Mesenchymal stem cell (in vitro differentiated cells and primary cell): ENCODE measurements around the gene MINDY3. TPM values are rescaled to one million over a fixed set of nuclear protein-coding genes. Genes with fewer than 3 reads are reported as not detected.

Source experiments
- DNase-seq: peaks from one replicate; pipeline ENCODE4 v3.0.0-alpha.2; 2013
- H2AFZ ChIP-seq: one replicate; pipeline ENCODE4 v1.6.1; 2013; ENCODE audit warnings: low read depth, mild to moderate bottlenecking, control low read depth, inconsistent platforms, low read length, moderate library complexity
- H2AK5ac ChIP-seq: 2 replicates; pipeline ENCODE4 v1.6.1; 2013; ENCODE audit warnings: low read length, moderate library complexity, mild to moderate bottlenecking, inconsistent platforms; ENCODE audit not compliant: severe bottlenecking
- H2BK120ac ChIP-seq: one replicate; pipeline ENCODE4 v1.6.1; 2013; ENCODE audit warnings: low read depth, mild to moderate bottlenecking, inconsistent platforms, low read length, moderate library complexity
- H2BK12ac ChIP-seq, 2 experiments: one replicate each; pipeline ENCODE4 v1.6.1; 2013; ENCODE audit warnings: inconsistent platforms in 2 of 2, low read length in 2 of 2, mild to moderate bottlenecking in 2 of 2, moderate library complexity in 2 of 2, control low read depth in 1 of 2
- H2BK15ac ChIP-seq: one replicate; pipeline ENCODE4 v1.6.1; 2013; ENCODE audit warnings: mild to moderate bottlenecking, low read depth, inconsistent platforms; ENCODE audit not compliant: poor library complexity, severe bottlenecking
- H2BK5ac ChIP-seq: 2 replicates; pipeline ENCODE4 v1.6.1; 2013; ENCODE audit warnings: low read depth, mild to moderate bottlenecking, low read length, control low read depth, inconsistent platforms; ENCODE audit not compliant: poor library complexity, severe bottlenecking
- H3K14ac ChIP-seq, 2 experiments: one replicate each; pipeline ENCODE4 v1.6.1; 2013; ENCODE audit warnings: inconsistent platforms in 2 of 2, low read length in 2 of 2, control low read depth in 1 of 2, mild to moderate bottlenecking in 1 of 2, moderate library complexity in 1 of 2
- H3K18ac ChIP-seq, 2 experiments: one replicate each; pipeline ENCODE4 v1.6.1; 2013; ENCODE audit warnings: inconsistent platforms in 2 of 2, low read length in 2 of 2, control low read depth in 1 of 2, low read depth in 1 of 2, mild to moderate bottlenecking in 1 of 2
- H3K23ac ChIP-seq, 2 experiments: one replicate each; pipeline ENCODE4 v1.6.1; 2013; ENCODE audit warnings: inconsistent platforms in 2 of 2, low read length in 2 of 2, mild to moderate bottlenecking in 2 of 2, moderate library complexity in 2 of 2, control low read depth in 1 of 2
- H3K27ac ChIP-seq: 2 replicates; pipeline ENCODE4 v1.5.1; 2013; ENCODE audit warnings: mild to moderate bottlenecking, moderate library complexity, low read length, control low read depth, inconsistent platforms; ENCODE audit not compliant: poor library complexity, severe bottlenecking
- H3K27me3 ChIP-seq, 2 experiments: 2 replicates each; pipeline versions ENCODE4 v1.6.1 to v1.7.0; 2013; ENCODE audit warnings: low read length in 2 of 2, mild to moderate bottlenecking in 2 of 2, moderate library complexity in 2 of 2, control low read depth in 1 of 2, inconsistent platforms in 1 of 2; ENCODE audit not compliant: control insufficient read depth in 1 of 2, insufficient read depth in 1 of 2
- H3K36me3 ChIP-seq, 2 experiments: 2 replicates each; pipeline versions ENCODE4 v1.6.1 to v1.7.0; 2013; ENCODE audit warnings: low read length in 2 of 2, control low read depth in 1 of 2, inconsistent platforms in 1 of 2, low read depth in 1 of 2, mild to moderate bottlenecking in 1 of 2; ENCODE audit not compliant: insufficient read depth in 2 of 2, control insufficient read depth in 1 of 2
- H3K4ac ChIP-seq, 2 experiments: one replicate each; pipeline ENCODE4 v1.6.1; 2013; ENCODE audit warnings: inconsistent platforms in 2 of 2, low read length in 2 of 2, mild to moderate bottlenecking in 2 of 2, moderate library complexity in 2 of 2, control low read depth in 1 of 2, low read depth in 1 of 2
- H3K4me1 ChIP-seq: 2 replicates; pipeline ENCODE4 v1.6.1; 2013; ENCODE audit warnings: low read depth, low read length, control low read depth; ENCODE audit not compliant: control insufficient read depth, insufficient read depth
- H3K4me2 ChIP-seq: 2 replicates; pipeline ENCODE4 v1.6.1; 2013; ENCODE audit warnings: low read length, mild to moderate bottlenecking, inconsistent platforms; ENCODE audit not compliant: poor library complexity, severe bottlenecking
- H3K4me3 ChIP-seq, 2 experiments: 2 replicates each; pipeline versions ENCODE4 v1.5.1 to v1.7.0; 2013; ENCODE audit warnings: low read length in 2 of 2, mild to moderate bottlenecking in 2 of 2, control low read depth in 1 of 2, low read depth in 1 of 2; ENCODE audit not compliant: insufficient read depth in 1 of 2
- H3K79me1 ChIP-seq: replicated peaks from 2 replicates; pipeline ENCODE4 v1.6.1; 2013; ENCODE audit warnings: mild to moderate bottlenecking, control low read depth, low read length, inconsistent platforms; ENCODE audit not compliant: poor library complexity, severe bottlenecking
- H3K9ac ChIP-seq: 2 replicates; pipeline ENCODE4 v1.7.0; 2013; ENCODE audit warnings: mild to moderate bottlenecking, low read length, moderate library complexity
- H3K9me3 ChIP-seq: 2 replicates; pipeline ENCODE4 v1.7.0; 2013; ENCODE audit warnings: mild to moderate bottlenecking, low read length; ENCODE audit not compliant: control insufficient read depth
- H4K8ac ChIP-seq: one replicate; pipeline ENCODE4 v1.6.1; 2013; ENCODE audit warnings: inconsistent platforms, mild to moderate bottlenecking, low read length, moderate library complexity
- H4K91ac ChIP-seq: one replicate; pipeline ENCODE4 v1.6.1; 2013; ENCODE audit warnings: mild to moderate bottlenecking, low read length, inconsistent platforms
- WGBS: methylation state at CpG from one replicate; pipeline ENCODE4 v1.1.7; 2013; ENCODE audit warnings: mixed read lengths; 5-methylcytosine and 5-hydroxymethylcytosine counted together
- polyA plus RNA-seq, 2 experiments: library from polyadenylated mRNA; stranded (reverse); fragments of 200-250 nt; gene quantifications; one replicate each; pipeline ENCODE4 v1.2.3, GENCODE V29; 2013

Gene MINDY3
- polyA plus RNA-seq (2013, experiment 1 of 2), result 18.6 TPM
- 20.8 TPM for polyA plus RNA-seq (2013, experiment 2 of 2)

DNA sequence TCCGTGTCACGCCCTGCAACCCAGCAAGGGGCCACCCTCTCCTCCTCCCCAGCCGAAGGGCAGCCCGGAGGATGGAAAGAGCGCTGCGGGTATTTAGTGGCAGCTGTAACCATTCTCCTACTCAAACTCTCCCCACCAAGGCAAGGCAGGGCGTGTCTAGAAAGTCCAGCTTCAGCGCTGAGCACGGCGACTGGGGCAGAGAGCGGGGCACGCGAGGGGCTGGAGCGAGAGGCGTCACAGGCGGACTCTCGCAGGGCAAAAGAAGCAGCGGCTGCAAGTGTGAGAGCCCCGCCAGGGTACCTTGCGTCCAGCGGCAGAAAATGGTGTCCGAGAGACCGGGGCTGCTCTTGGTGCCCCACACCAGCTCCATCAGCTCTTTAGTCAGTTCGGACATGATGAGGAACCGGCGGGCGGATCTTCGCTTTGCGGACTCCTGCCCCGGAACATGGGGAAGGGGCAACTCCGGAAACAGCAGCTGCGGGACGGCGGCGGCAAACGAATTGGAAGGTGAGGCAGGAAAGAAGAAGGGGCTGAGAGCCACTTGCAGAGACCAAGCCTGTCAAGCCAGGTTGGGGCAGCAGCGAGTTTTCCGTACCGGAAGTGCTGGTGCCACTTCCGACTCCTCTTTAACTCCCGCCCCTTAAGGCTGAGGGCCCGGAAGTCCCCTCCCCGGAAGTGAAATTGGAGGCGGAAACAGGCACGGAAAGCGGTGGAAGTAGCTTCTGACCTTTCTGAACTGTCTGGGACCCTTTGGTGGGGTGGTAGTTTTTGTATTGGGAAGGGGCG, at the start of gene MINDY3:
TSS of gene MINDY3 (minus strand) at position 602 of the 786 bp plus-strand sequence. CDS start at position 394, 208 bp downstream.
- Histone ChIP-seq H2BK12ac (no peak within 1 kb of the TSS), H2AFZ (peak within 1 kb of the TSS; percentile 85), H4K91ac (peak within 1 kb of the TSS; percentile 66), H4K8ac (peak within 1 kb of the TSS; percentile 100), H3K27ac (peak within 1 kb of the TSS; percentile 67), H3K23ac (peak within 1 kb of the TSS in 1 of 2 experiments; percentile 94), H3K79me1 (peaks cover 9% of the 10 kb centered on the region), H2BK15ac (peak within 1 kb of the TSS; percentile 44), H2BK120ac (no peak within 1 kb of the TSS), H3K27me3 (peaks cover 3 to 5% of the 10 kb centered on the region in 2 experiments), H3K4me1 (peaks cover 1% of the 10 kb centered on the region), H3K18ac (peak within 1 kb of the TSS; percentile 71 to 72), H2BK5ac (no peak within 1 kb of the TSS), H3K4ac (peak within 1 kb of the TSS; percentile 75 to 85), H3K14ac (peak within 1 kb of the TSS in 1 of 2 experiments; percentile 68), H3K4me3 (peak within 1 kb of the TSS; percentile 93 to 98), H3K9ac (peak within 1 kb of the TSS; percentile 92), H3K9me3 (no peaks in the 10 kb centered on the region), H2AK5ac (peak within 1 kb of the TSS; percentile 54), H3K4me2 (peak within 1 kb of the TSS; percentile 85), H3K36me3 (no peaks in the 10 kb centered on the region)
- WGBS, result under 1% methylated on average over 44 of the region's 47 CpGs
- DNase-seq, result peak; percentile 74

DNA sequence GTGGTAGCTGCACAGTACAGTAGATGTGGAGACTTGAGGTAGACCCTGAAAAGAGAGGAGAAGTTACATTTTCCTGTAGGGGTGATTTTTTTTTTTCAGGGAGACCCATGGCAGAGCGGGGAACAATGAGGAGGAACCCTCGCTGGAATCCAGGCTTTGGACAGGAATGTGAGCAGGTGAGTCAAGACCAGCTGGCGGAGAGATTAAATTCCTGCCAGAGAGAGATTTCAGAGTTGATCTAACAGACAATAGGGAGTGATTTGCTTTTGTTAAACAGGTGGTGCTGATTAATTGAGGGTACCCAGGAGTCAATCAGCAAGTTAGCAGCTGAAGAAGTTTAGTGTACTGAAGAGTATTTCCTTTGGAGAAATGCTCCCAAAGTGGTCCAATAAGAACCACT, 41.6 kb upstream of the MINDY3 start:
- Histone ChIP-seq H4K91ac (no peak overlapping the region), H3K4me2 (no peak overlapping the region), H3K9ac (no peak overlapping the region), H3K18ac (no peak overlapping the region), H3K27me3 (peaks cover 4 to 17% of the 10 kb centered on the region in 2 experiments), H2BK5ac (no peak overlapping the region), H3K4me3 (no peak overlapping the region), H2AK5ac (no peak overlapping the region), H3K9me3 (no peaks in the 10 kb centered on the region), H3K79me1 (no peaks in the 10 kb centered on the region), H2AFZ (no peak overlapping the region), H3K27ac (no peak overlapping the region), H2BK15ac (no peak overlapping the region), H2BK120ac (no peak overlapping the region), H3K14ac (no peak overlapping the region), H3K36me3 (no peaks in the 10 kb centered on the region), H3K4me1 (no peaks in the 10 kb centered on the region), H3K23ac (no peak overlapping the region), H4K8ac (no peak overlapping the region), H3K4ac (no peak overlapping the region), H2BK12ac (no peak overlapping the region)
- WGBS, result 49% methylated on average over 3 of the region's 3 CpGs
- DNase-seq, result no peak

DNA sequence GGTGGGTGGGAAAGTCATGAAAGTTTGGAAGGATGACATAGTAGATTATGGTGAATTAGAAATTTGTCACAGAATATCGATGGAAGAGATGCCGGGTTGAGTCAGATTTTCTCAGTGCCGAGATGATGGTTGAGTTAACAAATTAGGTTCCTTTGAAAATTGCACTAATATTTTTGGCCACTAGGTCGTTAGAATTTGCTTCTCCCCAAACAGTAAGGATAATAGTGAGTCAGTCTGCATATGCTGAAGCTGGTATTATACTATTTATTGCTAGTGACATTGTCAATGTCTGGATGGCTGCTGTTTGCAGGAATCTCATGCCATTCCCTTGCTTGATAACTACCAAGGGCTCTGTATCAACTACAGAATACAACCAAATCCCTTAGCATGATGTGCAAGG, 37.7 kb upstream of the MINDY3 start:
- H3K9ac ChIP-seq, result no peak overlapping the region
- no peak overlapping the region for H2BK15ac ChIP-seq

DNA sequence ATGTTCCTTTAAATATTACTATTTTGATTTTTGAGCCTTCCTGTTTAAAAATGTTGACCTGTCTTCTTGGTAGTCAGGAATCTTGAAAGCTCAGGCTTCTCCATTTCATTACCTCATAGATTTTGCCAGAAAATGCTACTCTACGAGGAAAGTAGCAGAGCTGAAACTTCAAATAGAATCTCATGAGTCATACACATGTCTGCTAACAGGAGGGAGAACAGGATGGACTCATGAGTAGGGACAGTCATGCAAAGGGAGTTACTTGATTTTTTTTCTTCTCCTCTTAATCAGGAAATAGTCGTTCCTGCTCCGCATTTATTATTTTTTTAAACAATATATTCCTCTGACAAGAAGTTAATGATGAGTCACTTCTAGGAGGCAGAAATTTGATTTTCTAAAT, 37.0 kb upstream of the MINDY3 start:
- no CpG with 5 or more reads among the region's 3 CpGs for WGBS
- H3K36me3 ChIP-seq, result no peaks in the 10 kb centered on the region

More for the DNA sequence above, 37.7 kb upstream of the MINDY3 start:
- H3K9me3 ChIP-seq, result no peaks in the 10 kb centered on the region
- H3K27ac ChIP-seq, result no peak overlapping the region
- H2AFZ ChIP-seq, result no peak overlapping the region
- H3K4me2 ChIP-seq, result no peak overlapping the region
- H3K27me3 ChIP-seq, result peaks cover 4 to 17% of the 10 kb centered on the region in 2 experiments
- peak; percentile 9 for DNase-seq
- H3K14ac ChIP-seq, result no peak overlapping the region
- H3K18ac ChIP-seq, result no peak overlapping the region
- H3K36me3 ChIP-seq, result no peaks in the 10 kb centered on the region
- H4K8ac ChIP-seq, result no peak overlapping the region
- no peak overlapping the region for H3K23ac ChIP-seq
- no peak overlapping the region for H3K4me3 ChIP-seq
- no peak overlapping the region for H2BK5ac ChIP-seq
- 83% methylated on average over 3 of the region's 4 CpGs for WGBS
- no peak overlapping the region for H2AK5ac ChIP-seq
- H3K4ac ChIP-seq, result no peak overlapping the region
- H3K4me1 ChIP-seq, result no peaks in the 10 kb centered on the region
- no peak overlapping the region for H4K91ac ChIP-seq
- no peak overlapping the region for H2BK120ac ChIP-seq
- no peak overlapping the region for H2BK12ac ChIP-seq
- H3K79me1 ChIP-seq, result no peaks in the 10 kb centered on the region

More for the DNA sequence above, 37.0 kb upstream of the MINDY3 start:
- no peak overlapping the region for H3K14ac ChIP-seq
- H2BK12ac ChIP-seq, result no peak overlapping the region
- no peak overlapping the region for H2AK5ac ChIP-seq
- peaks cover 4 to 17% of the 10 kb centered on the region in 2 experiments for H3K27me3 ChIP-seq
- no peak overlapping the region for H3K4me2 ChIP-seq
- H2BK120ac ChIP-seq, result no peak overlapping the region
- H3K4me1 ChIP-seq, result no peaks in the 10 kb centered on the region
- peak; percentile 28 for DNase-seq
- H3K9me3 ChIP-seq, result no peaks in the 10 kb centered on the region
- no peak overlapping the region for H4K91ac ChIP-seq
- H3K9ac ChIP-seq, result no peak overlapping the region
- H2AFZ ChIP-seq, result no peak overlapping the region
- no peak overlapping the region for H3K18ac ChIP-seq
- no peak overlapping the region for H2BK15ac ChIP-seq
- H3K79me1 ChIP-seq, result no peaks in the 10 kb centered on the region
- no peak overlapping the region for H2BK5ac ChIP-seq
- no peak overlapping the region for H3K23ac ChIP-seq
- H3K4me3 ChIP-seq, result no peak overlapping the region
- H4K8ac ChIP-seq, result no peak overlapping the region
- H3K4ac ChIP-seq, result no peak overlapping the region
- H3K27ac ChIP-seq, result no peak overlapping the region
